AG09319 (cell line): Measurements from ENCODE around the gene ZKSCAN1.

Source experiments
- DNase-seq: peaks from one replicate; pipeline ENCODE4 v3.0.0-alpha.2; 2010; ENCODE audit warnings: low read depth; ENCODE audit errors: extremely low read depth
- TF ChIP-seq, protein P1 (sequence below): IDR thresholded peaks from 2 replicates; pipeline ENCODE4 v1.5.1; 2011; ENCODE audit warnings: low read depth, mild to moderate bottlenecking, inconsistent platforms, low read length, moderate library complexity

Gene ZKSCAN1

DNA sequence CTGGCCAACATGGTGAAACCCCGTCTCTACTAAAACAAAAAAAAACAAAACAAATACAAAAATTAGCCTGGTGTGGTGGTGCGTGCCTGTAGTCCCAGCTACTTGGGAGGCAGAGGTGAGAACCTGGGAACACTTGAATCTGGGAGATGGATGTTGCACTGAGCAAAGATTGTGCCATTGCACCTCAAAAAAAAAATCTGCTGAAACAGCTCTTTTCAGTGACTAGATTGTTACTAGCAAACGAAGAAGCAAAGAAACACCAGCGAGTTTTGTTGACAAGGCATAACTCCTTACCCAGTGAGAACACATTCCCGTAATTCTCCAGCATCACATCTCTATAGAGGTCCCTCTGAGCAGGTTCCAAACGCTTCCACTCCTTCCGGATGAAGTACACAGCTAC, 59.4 kb downstream of the ZKSCAN1 start:
- no peak for DNase-seq
- TF ChIP-seq, protein P1, sequence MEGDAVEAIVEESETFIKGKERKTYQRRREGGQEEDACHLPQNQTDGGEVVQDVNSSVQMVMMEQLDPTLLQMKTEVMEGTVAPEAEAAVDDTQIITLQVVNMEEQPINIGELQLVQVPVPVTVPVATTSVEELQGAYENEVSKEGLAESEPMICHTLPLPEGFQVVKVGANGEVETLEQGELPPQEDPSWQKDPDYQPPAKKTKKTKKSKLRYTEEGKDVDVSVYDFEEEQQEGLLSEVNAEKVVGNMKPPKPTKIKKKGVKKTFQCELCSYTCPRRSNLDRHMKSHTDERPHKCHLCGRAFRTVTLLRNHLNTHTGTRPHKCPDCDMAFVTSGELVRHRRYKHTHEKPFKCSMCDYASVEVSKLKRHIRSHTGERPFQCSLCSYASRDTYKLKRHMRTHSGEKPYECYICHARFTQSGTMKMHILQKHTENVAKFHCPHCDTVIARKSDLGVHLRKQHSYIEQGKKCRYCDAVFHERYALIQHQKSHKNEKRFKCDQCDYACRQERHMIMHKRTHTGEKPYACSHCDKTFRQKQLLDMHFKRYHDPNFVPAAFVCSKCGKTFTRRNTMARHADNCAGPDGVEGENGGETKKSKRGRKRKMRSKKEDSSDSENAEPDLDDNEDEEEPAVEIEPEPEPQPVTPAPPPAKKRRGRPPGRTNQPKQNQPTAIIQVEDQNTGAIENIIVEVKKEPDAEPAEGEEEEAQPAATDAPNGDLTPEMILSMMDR: no peak

DNA sequence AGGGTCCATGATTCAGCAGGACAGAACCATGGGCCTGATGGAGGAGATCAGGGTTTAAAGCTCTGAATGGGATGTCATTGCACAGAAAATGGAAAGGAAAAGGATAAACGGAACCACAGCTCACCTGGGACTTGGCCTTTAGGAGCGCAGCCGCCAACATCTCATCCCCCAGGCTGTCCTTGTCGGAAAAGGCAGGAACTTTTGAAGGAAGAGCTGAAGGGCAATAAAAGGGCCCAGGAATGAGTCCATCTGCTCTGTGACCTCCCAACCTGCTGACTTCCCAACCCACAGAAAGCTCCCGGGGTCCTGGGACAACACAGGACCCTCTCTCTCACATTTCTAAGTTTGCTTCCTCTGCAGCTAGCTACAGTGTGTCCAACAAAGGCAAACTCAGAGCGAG, 60.0 kb downstream of the ZKSCAN1 start:
- TF ChIP-seq, protein P1: no peak

DNA sequence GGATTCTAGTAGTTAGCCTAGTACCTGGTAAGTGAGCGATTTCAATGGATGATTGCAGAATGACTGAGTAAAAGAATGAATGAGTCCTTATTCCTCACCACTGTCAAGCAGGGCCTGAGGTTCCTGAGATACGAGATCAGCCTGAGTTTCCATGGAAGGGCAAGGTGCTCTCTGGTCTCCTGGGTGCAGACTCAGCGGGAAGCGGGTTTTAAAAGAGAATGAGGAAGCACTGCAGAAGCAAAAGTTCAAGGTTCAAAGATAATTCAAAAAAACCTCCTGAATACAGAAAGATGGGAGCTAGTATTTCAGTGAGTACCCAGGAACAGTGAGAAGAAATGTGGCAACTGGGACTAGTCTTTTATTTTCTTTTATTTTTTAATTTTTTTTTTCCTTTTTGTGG, 61.8 kb downstream of the ZKSCAN1 start:
- DNase-seq: no peak
- TF ChIP-seq, protein P1: no peak

More for the DNA sequence above, 60.0 kb downstream of the ZKSCAN1 start:
- no peak for DNase-seq

DNA sequence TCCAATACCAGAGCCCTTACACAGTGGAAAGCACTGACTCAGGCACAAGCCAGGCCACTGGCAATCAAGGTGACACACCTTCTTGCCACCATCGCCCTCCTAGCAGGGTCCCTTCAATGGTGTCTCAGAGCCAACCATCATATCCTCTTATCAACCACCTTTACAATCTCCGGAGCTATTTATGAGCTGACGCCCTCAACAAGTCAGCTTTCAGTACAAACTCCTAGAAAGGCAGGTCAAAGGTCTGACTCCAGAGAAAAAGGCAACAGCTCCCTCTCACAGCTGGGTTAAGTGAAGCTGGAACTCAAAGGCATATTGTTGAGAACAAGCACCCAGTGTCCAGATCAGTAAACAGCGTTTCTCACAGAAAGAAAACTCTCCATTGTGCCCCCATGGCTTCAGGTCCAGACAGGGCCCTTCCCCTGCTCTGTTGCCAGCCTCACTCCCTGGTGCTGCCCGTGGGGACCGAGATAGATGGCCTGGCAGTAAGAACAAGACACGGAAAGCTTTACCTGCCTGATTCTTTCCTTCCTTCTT, 63.7 kb downstream of the ZKSCAN1 start:
- DNase-seq: no peak
- TF ChIP-seq, protein P1: no peak

DNA sequence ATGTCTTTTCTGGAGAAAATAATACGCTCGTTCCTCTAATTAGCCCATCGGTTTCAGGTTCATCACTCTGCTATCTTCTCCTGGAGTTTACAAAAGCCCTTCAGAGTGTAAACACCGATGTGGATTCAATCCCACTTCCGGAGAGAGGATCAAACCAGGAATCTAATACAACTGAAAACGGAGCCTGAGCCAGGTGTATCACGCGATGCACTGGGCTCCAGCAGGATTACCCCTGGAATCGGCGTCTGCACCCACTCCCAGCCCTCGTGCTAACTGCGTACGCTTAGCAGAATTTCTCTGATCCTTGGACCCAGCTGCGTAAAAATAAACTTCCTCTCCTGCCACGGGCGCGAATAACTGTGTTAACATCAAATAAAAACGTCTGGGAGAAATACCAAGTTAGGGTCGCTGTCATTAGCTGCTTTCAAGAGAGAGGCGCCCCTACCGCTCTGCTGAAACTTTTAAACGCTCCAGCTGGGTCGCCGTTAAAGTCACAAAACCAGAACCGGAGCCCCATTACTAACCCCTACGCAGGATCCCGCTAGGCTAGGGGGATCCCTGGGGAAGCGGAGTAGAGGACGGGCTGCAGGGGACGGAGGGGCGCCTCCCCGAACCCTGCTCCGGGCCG, 65.6 kb downstream of the ZKSCAN1 start:
- no peak for DNase-seq
- TF ChIP-seq, protein P1: no peak

DNA sequence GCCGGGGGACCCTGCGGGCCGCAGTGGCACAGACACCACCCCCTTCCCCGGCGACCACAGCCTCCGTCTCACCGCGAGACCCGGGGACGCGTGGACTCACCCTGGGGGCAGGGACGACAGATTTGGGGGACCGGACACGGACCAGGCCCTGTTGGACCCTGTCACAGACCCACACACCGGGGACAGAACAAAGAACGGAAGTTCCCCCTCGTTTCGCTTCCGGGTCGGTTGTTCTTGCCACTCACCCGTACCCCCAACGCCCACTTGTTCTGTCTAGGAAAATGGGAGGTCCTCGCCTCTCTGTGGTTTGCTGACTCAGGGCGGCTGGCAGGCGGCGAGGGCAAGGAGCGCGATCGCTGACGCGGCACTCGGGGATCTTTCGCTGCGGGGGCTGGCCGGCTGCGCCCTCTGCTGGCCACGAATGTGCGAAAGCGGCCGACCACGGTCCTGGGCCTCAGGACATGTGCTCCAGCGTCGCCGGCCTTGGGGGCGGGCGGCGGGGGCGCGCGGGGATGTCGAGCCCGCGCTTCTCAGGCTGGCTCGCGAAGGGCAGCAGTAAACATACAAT, 66.2 kb downstream of the ZKSCAN1 start, which contains the start of gene ZNF3:
Gene ZNF3, minus strand, starts transcription at position 189 of the 568 bp plus-strand sequence. CDS start 4,366 bp downstream, outside the sequence.
- DNase-seq: peak; percentile 98
- TF ChIP-seq, protein P1: peak; percentile 79

DNA sequence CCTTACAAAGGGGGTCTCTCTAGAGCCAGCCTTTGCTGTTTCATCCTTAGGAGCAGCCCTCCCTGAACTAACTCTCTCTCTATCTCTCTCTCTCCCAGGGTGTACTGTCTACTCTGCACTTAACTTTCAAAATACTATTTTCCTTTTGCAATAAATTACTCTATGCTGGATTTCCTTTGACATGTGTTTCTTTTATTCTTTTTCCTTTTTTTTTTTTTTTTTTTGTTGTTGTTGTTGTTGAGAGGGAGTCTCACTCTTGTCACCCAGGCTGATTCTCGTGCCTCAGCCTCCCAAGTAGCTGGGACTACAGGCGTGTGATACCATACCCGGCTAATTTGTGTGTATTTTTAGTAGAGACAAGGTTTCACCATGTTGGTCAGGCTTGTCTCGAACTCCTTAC, 67.6 kb downstream of the ZKSCAN1 start:
- no peak for DNase-seq
- TF ChIP-seq, protein P1: no peak
